SK-N-SH (cell line): ENCODE measurements around the gene GALK2.

Experiments used
- ELF1 ChIP-seq: IDR thresholded peaks from 2 replicates; pipeline ENCODE4 v1.4.0; 2012
- EP300 ChIP-seq, 2 experiments: IDR thresholded peaks; 2 replicates each; pipeline versions ENCODE4 v1.4.0 to v1.6.1; 2012; ENCODE audit warnings: borderline replicate concordance in 1 of 2, low read depth in 1 of 2, low read length in 1 of 2
- POLR2AphosphoS5 ChIP-seq: IDR thresholded peaks from 2 replicates; pipeline ENCODE4 v1.6.1; 2012; ENCODE audit warnings: low read depth, low read length
- SMC3 ChIP-seq: IDR thresholded peaks from 2 replicates; pipeline ENCODE4 v1.6.1; 2012; ENCODE audit warnings: low read depth, low read length, improper control_type of control experiment
- TAF1 ChIP-seq: IDR thresholded peaks from 2 replicates; pipeline ENCODE4 v1.6.1; 2012; ENCODE audit warnings: low read depth, mild to moderate bottlenecking, low read length, moderate library complexity, borderline replicate concordance
- YY1 ChIP-seq: IDR thresholded peaks from 2 replicates; pipeline ENCODE4 v1.4.0; 2012; ENCODE audit warnings: low read depth, mild to moderate bottlenecking
- TF ChIP-seq, protein P1 (sequence below): fragments of 200-600 bp; sonication (generic); IDR thresholded peaks from 2 replicates; pipeline ENCODE4 v1.6.1; 2017; ENCODE audit warnings: antibody characterized with exemption, mild to moderate bottlenecking, moderate library complexity
- TF ChIP-seq, protein P2 (sequence below): fragments of 150-350 bp; IDR thresholded peaks from 2 replicates; pipeline ENCODE4 v1.6.1; 2017; ENCODE audit warnings: antibody characterized with exemption, low read length, low read depth, borderline replicate concordance
- TF ChIP-seq, protein P3 (sequence below): IDR thresholded peaks from 2 replicates; pipeline ENCODE4 v1.6.1; 2012; ENCODE audit warnings: mild to moderate bottlenecking, low read depth, low read length, moderate library complexity
- TF ChIP-seq, protein P4 (sequence below): IDR thresholded peaks from 2 replicates; pipeline ENCODE4 v1.4.0; 2012; ENCODE audit warnings: low read depth, borderline replicate concordance

DNA sequence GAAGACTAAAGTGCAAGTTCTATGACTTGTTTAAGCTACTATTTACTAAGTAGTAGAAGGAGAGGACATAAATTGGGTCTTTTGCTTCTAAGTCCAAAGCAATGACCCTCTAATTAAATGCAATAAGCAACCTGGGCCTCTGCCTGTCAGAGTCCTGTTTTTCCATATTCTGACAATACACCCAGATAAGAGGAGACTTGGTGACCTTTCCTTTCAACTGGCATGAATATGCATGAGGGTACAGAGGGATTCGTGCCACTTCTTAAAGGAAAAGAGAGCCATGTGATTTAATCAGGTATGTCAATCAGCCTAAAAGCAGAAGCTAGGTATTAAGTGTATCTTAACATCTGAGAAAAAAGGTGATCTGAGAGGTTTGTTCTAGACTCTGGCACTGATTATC lies 202.3 kb downstream of the GALK2 start:
- TF ChIP-seq, protein P1, sequence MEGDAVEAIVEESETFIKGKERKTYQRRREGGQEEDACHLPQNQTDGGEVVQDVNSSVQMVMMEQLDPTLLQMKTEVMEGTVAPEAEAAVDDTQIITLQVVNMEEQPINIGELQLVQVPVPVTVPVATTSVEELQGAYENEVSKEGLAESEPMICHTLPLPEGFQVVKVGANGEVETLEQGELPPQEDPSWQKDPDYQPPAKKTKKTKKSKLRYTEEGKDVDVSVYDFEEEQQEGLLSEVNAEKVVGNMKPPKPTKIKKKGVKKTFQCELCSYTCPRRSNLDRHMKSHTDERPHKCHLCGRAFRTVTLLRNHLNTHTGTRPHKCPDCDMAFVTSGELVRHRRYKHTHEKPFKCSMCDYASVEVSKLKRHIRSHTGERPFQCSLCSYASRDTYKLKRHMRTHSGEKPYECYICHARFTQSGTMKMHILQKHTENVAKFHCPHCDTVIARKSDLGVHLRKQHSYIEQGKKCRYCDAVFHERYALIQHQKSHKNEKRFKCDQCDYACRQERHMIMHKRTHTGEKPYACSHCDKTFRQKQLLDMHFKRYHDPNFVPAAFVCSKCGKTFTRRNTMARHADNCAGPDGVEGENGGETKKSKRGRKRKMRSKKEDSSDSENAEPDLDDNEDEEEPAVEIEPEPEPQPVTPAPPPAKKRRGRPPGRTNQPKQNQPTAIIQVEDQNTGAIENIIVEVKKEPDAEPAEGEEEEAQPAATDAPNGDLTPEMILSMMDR, result no peak
- TF ChIP-seq POLR2AphosphoS5 (no peak), YY1 (no peak), ELF1 (no peak), EP300 (IDR thresholded peaks at IDR 0.05; ENCODE audit: borderline replicate concordance in 1 of 2, low read depth in 1 of 2, low read length in 1 of 2) (no peak), SMC3 (no peak), TAF1 (no peak)
- TF ChIP-seq, protein P2, sequence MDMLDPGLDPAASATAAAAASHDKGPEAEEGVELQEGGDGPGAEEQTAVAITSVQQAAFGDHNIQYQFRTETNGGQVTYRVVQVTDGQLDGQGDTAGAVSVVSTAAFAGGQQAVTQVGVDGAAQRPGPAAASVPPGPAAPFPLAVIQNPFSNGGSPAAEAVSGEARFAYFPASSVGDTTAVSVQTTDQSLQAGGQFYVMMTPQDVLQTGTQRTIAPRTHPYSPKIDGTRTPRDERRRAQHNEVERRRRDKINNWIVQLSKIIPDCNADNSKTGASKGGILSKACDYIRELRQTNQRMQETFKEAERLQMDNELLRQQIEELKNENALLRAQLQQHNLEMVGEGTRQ, result no peak
- TF ChIP-seq, protein P3, sequence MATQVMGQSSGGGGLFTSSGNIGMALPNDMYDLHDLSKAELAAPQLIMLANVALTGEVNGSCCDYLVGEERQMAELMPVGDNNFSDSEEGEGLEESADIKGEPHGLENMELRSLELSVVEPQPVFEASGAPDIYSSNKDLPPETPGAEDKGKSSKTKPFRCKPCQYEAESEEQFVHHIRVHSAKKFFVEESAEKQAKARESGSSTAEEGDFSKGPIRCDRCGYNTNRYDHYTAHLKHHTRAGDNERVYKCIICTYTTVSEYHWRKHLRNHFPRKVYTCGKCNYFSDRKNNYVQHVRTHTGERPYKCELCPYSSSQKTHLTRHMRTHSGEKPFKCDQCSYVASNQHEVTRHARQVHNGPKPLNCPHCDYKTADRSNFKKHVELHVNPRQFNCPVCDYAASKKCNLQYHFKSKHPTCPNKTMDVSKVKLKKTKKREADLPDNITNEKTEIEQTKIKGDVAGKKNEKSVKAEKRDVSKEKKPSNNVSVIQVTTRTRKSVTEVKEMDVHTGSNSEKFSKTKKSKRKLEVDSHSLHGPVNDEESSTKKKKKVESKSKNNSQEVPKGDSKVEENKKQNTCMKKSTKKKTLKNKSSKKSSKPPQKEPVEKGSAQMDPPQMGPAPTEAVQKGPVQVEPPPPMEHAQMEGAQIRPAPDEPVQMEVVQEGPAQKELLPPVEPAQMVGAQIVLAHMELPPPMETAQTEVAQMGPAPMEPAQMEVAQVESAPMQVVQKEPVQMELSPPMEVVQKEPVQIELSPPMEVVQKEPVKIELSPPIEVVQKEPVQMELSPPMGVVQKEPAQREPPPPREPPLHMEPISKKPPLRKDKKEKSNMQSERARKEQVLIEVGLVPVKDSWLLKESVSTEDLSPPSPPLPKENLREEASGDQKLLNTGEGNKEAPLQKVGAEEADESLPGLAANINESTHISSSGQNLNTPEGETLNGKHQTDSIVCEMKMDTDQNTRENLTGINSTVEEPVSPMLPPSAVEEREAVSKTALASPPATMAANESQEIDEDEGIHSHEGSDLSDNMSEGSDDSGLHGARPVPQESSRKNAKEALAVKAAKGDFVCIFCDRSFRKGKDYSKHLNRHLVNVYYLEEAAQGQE, result no peak
- TF ChIP-seq, protein P4, sequence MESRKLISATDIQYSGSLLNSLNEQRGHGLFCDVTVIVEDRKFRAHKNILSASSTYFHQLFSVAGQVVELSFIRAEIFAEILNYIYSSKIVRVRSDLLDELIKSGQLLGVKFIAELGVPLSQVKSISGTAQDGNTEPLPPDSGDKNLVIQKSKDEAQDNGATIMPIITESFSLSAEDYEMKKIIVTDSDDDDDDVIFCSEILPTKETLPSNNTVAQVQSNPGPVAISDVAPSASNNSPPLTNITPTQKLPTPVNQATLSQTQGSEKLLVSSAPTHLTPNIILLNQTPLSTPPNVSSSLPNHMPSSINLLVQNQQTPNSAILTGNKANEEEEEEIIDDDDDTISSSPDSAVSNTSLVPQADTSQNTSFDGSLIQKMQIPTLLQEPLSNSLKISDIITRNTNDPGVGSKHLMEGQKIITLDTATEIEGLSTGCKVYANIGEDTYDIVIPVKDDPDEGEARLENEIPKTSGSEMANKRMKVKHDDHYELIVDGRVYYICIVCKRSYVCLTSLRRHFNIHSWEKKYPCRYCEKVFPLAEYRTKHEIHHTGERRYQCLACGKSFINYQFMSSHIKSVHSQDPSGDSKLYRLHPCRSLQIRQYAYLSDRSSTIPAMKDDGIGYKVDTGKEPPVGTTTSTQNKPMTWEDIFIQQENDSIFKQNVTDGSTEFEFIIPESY, result no peak
